ENCODE results near the gene TAF11L8. TPM values are rescaled to one million over a fixed set of nuclear protein-coding genes. Genes with fewer than 3 reads are reported as not detected.

TAF11L8 gene
- polyA plus RNA-seq: not detected in 2 replicates

GRCh38 chr5:17590860-17591259 lies at the start of gene TAF11L8:
TSS of gene TAF11L8 (minus strand) at chr5:17590960.

GRCh38 chr5:17634160-17634559 lies 43.4 kb upstream of the TAF11L8 start, which contains the start of gene TAF11L14:
TSS of gene TAF11L14 (plus strand) at chr5:17634460.

GRCh38 chr5:17631788-17632187 lies 41.0 kb upstream of the TAF11L8 start, which contains the start of gene TAF11L13:
TSS of gene TAF11L13 (plus strand) at chr5:17632088.

GRCh38 chr5:17610092-17610491 lies 19.3 kb upstream of the TAF11L8 start, which contains the start of gene TAF11L12:
TSS of gene TAF11L12 (plus strand) at chr5:17610392.

GRCh38 chr5:17603880-17604279 lies 13.1 kb upstream of the TAF11L8 start, which contains the start of gene TAF11L11:
TSS of gene TAF11L11 (plus strand) at chr5:17604183.

GRCh38 chr5:17597728-17598127 lies 7.0 kb upstream of the TAF11L8 start, which contains the start of gene TAF11L10:
TSS of gene TAF11L10 (minus strand) at chr5:17597828.

GRCh38 chr5:17594255-17594654 lies 3.5 kb upstream of the TAF11L8 start, which contains the start of gene TAF11L9:
TSS of gene TAF11L9 (minus strand) at chr5:17594394.

GRCh38 chr5:17585658-17586057 lies 5.1 kb downstream of the TAF11L8 start, which contains the start of gene TAF11L7:
TSS of gene TAF11L7 (minus strand) at chr5:17585758.

Other genes starting within 250 kb of the TAF11L8 start
- gene TAF11L2, start 92.7 kb downstream of the TAF11L8 start, polyA plus RNA-seq: not detected in 2 replicates
- gene TAF11L3, start 72.6 kb downstream of the TAF11L8 start, polyA plus RNA-seq: not detected in 2 replicates
- not detected in 2 replicates for gene TAF11L4, start 69.2 kb downstream of the TAF11L8 start, polyA plus RNA-seq
- not detected in 2 replicates for gene TAF11L5, start 65.7 kb downstream of the TAF11L8 start, polyA plus RNA-seq
- not detected in 2 replicates for gene TAF11L6, start 62.3 kb downstream of the TAF11L8 start, polyA plus RNA-seq
- not detected in 2 replicates for gene TAF11L7, start 5.2 kb downstream of the TAF11L8 start, polyA plus RNA-seq
- gene TAF11L9, start 3.4 kb upstream of the TAF11L8 start, polyA plus RNA-seq: not detected in 2 replicates
- gene TAF11L10, start 6.9 kb upstream of the TAF11L8 start, polyA plus RNA-seq: not detected in 2 replicates
- not detected in 2 replicates for gene TAF11L11, start 13.2 kb upstream of the TAF11L8 start, polyA plus RNA-seq
- not detected in 2 replicates for gene TAF11L12, start 19.4 kb upstream of the TAF11L8 start, polyA plus RNA-seq
- gene TAF11L13, start 41.1 kb upstream of the TAF11L8 start, polyA plus RNA-seq: not detected in 2 replicates
- not detected in 2 replicates for gene TAF11L14, start 43.5 kb upstream of the TAF11L8 start, polyA plus RNA-seq

All from Purkinje cell (primary cell).